Stimulated activated CD4-positive, alpha-beta T cell treated with anti-CD3 and anti-CD28 coated beads, TNF-alpha, amount 100 ng/mL, for 1 hour (primary cell): ENCODE results near the gene LIPT2.
"Not testable (repeated sequence)": the region's sequence is repeated elsewhere in the genome, so short reads cannot be mapped to it uniquely, and the experiment has no call there.

Source experiments
- DNase-seq, 3 donors: peaks; one replicate each; pipeline ENCODE4 v3.0.0-alpha.2; 2020; ENCODE audit warnings: low read depth in 3 of 3, low spot score in 1 of 3

Gene LIPT2

DNA sequence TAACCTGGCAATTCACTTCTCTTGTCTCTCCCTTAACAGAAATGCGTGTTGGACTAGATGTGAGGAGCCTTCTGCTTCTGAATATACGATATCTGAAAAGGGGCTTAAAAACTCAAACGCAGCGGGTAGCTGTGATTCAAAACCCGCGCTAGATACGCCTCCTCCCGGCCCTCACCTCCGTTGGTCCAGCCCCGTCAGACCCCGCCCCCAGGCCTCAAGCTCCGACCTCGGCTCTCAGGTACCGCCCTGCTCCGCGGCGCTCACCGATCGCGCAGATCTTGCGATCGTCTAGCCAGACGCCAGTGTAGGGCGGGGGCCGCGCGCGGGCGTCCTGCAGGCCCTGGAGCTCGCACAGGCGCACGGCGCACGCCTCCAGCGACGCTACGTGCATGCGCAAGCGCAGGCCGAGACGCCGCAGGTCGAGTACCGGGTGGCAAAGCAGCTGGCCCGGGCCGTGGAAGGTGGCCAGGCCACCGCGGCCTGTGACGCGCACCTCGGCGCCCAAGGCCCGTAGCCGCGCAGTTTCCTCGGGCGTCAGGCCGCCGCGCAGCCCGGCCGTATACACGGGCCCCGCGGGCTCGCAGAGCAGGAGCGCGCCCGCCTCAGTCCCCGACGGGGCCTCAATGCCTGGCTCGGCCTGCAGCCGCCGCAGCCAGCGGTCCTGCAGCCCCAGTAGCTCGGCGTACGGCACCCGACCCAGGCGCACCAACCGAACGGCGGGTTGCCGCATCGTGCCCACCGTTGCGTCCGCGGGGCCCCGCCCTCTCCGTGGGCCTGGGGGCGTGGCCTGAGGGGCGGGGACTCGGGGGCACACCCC, at the start of gene LIPT2:
Gene LIPT2, minus strand, starts transcription at position 751 of the 817 bp plus-strand sequence. Its CDS starts 21 bp downstream, at position 730.
- peak; percentile 93 to 94 (median 94) for DNase-seq

DNA sequence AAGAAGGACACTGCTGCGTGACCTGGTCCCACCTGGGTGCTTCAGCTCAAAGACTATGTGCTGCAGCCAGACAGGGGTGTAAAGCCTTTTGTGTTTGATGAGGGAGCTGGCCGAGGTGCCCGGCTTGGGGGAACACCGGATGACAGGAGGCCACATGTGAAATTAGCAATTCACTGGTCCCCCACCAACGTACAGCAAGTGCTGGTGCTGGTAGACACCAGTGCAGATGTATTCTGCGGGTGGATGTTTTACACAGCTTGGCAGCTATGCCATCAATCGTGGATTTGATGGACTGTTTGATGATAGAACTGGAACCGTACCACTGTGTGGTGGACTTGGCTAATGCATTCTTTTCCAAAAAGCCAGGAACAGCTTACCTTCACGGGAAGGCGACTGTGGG, 47.9 kb upstream of the LIPT2 start:
- no peak for DNase-seq

DNA sequence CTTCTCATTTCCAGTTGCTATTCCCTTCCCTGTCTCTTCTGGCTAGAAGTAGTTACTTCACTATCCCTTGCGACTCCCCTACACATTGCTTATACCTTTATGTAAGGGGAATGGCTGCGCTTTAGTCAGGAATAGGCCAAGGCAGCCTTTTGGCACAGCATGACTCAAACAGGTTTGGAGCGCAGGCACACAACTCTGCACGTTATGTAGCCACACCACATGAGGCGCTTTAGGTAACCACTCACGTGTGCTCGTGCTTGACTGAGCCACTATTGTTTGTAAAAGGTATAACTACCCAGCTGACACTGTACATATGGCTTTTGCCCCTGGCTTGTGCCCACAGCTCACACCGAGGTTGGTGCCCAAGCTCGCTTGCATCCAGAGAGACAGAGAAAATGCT, 46.7 kb upstream of the LIPT2 start:
- DNase-seq, result no peak

DNA sequence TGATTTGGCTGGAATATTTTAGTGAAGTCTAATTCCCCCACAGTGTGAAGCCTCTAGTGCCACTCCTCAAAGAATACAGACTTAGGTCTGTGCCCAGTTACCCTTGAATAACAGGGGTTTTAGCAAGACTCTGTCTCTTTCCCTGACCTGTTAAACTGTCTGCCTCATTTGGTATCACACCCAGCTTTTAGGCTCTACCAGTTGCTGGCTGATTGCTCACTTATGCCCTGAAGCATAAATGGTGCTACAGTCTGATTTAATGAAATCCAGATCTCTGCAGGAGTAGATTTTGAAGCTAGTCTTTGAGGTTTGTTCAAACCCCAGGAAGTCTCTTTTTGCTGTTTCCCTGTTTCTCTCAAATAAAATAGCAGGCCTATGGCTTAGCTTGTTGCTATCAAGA, 45.2 kb upstream of the LIPT2 start:
- DNase-seq, result no peak

DNA sequence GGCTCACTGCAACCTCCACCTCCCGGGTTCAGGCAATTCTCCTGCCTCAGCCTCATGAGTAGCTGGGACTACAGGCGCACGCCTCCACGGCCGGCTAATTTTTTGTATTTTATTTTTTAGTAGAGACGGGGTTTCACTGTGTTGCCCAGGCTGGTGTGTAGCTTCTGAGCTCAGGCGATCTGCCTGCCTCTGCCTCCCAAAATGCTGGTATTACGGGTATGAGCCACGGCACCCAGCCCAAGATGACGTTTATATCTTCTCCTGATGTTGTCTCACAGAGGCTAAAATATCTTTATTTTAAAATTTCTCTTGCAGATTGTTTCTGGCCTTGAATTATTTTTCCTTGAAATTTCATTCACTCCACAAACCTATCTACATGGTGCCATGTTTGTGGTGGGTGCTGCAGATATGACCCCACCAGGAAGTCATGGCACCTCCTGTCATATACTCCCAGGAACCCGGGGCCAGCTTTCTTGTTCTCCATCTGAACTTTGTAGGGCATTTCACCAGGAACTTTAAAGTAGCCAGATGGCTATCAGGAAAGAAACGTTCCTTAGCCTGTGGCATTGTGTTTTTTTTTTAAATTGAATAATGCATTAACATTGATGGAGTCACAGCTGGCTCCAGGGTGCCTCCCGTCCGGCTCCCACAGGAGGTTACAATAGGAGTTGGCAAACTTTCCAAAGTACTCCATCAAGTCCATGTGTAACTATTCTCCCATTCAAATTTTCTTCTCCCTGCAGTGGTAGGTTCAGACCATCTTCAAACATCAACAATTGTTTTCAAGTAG, 42.0 kb upstream of the LIPT2 start:
- no peak for DNase-seq

DNA sequence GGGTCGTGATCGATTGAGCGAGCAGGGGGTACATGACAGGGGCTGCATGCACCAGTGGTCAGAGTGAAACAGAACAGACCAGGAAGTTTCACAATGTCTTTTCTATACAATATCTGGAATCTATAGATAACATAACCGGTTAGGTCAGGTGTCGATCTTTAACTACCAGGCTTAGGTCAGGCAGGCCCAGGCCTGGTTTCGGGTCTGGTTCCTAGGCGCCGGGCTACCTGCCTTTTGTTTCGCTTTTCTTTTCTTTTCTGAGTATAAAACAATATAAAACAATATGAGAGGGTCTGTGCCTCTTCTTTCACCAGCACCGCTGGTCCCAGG, 41.4 kb upstream of the LIPT2 start:
- not testable (repeated sequence) for DNase-seq

DNA sequence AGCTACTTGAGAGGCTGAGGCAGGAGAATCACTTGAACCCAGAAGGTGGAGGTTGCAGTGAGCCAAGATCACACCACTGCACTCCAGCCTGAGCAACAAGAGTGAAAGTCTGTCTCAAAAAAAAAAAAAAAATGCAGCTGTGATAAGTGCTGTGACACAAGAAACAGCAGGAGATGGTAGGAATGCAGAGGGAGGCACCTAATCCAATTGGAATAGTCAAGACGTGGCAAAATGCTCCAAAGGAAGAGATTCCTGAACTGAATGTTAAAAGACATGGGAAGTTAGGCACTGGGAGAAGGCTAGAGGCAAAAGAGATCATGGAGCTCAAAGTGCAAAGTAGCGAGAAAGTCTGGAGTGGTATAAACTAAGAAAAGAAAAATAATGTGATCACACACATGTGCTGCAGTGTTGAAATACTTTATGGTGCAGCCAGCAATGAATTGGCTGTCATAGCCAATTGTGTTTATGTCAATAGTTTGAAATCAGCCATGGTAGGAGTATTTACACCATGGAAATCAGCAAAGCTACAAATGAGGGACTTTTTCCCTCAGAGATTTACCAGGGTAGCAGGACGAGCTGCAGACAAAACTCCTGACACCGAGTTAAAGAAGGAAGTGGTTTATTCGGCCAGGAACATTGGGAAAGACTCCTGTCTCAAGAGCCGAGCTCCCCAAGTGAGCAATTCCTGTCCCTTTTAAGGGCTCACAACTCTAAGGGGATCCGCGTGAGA, 40.9 kb upstream of the LIPT2 start:
- no peak for DNase-seq

DNA sequence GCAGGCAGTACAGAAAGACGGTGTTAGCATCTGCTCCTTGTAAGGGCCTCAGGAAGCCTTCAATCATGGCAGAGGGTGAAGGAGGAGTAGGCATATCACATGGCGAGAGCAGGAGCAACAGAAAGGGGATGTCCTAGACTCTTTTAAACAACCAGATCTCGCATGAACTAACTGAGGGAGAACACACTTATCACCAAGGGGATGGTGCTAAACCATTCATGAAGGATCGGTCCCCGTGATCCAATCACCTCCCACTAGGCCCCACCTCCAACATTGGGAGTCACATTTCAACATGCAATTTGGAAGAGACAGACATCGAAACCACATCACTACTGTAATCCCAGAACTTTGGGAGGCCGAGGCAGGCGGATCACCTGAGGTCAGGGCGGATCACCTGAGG, 39.9 kb upstream of the LIPT2 start:
- no peak for DNase-seq

DNA sequence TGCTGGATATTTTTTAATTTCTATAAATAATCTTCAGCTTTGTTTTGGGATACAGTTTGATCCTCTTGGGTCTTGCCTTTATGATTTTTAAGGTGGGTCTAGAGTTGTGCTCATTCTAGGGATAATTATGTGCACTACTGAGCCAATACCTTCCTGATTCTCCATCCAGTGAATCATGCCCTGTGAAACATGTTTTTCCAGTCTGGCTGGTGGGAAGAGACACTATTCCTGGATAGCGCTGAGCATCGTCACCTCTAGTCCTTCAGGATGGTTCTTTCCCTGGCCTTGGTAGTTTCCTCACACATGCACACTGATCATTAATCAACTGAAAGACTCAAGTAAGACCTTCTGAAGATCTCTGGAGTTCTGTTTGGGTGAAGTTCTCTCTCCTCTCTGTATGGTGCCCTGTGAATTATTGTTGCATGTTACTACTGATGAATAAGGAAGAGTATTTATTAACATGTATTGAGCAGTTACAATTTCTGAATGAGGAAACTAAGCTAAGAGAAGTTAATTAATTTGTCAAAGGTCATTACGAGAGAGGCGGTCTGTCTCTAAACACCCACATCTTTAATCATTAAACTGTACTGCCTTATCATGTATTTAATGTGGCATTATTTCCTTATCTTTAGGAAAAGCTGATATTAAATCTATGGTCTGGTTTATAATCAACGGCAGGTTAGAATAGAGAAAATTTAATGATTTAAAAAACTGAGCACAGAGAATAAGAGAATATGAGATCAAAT, 39.1 kb upstream of the LIPT2 start:
- no peak for DNase-seq

DNA sequence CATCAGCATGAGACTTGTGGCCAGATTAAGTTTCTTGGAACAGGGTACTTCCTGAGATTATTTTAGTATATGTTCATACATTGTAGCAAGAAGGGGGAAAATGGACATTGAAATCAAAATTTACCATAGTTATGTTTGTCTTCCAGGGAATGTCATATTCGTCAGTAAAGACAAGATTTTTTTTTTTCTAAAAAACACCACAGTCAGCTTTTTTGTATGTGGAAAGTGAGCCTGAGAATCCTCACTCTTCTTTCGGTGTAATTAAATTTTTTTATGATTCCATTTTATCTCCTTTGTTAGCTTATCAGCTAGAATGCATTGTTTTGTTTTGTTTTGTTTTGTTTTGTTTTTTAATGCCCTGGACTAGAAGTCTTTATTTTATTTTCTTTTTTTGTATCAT, 31.5 kb upstream of the LIPT2 start:
- DNase-seq, result no peak

DNA sequence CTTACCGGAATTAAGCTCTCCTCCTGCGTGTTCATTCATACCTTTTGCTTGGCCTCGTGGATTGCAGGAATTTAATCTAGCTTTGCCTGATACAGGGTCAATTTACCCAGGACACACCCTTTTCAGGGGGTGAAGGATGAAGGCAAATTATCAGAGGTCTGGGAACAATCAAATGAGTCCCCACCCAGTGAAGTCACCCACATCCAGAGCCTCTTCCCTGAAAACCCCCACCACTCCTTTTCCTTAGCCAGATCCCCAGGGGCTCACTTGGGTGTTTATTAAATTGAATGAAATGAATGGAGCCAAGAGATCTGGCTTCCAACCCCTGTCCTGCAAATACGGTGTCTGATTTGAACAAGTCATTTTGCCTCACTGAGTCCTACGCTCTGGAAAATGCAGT, 31.0 kb upstream of the LIPT2 start:
- DNase-seq, result no peak

DNA sequence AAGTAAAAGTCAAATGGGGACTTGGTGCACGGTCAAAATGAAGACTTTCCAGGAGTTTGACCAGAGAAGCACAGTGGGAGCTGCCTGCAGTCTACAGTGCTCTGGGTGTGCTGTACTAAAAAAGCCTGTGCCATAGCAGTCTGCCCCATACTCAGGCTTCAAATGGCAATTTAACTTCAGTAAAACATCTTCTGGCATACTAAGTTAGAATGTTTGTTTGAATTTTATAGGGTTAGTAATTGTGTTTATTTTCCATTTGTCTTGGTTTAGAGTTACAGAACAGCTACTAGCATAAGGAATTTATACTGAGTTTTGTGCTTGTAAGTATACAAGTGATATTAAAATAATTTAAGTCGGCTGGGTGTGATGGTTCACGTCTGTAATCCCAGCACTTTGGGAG, 29.3 kb upstream of the LIPT2 start:
- no peak for DNase-seq

DNA sequence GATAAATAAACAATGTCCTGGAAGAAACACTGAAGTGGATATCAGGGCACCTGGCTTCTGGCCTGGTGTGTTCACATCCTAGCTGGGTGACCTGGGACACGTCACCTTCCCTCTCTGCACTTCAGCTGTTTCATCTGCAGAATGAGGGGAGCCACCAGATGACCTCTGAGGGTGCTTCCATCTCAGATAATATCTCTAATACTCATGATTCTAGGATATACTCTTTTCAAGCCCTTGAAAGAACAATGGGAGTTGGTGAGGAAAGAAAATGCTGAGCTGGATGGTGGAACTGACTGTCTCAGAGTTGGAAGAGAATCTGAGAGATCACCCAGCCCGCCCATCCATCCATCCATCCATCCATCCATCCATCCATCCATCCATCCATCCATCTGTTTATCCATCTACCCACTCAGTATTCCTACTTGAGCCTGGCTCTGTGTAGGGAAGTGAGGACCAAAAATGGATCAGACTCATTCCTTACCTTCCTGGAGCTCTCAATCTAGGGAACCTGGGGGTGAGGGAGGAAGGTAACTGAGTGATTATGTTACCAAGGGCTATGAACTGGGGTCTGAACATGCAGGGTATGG, 28.2 kb upstream of the LIPT2 start:
- DNase-seq, result no peak

DNA sequence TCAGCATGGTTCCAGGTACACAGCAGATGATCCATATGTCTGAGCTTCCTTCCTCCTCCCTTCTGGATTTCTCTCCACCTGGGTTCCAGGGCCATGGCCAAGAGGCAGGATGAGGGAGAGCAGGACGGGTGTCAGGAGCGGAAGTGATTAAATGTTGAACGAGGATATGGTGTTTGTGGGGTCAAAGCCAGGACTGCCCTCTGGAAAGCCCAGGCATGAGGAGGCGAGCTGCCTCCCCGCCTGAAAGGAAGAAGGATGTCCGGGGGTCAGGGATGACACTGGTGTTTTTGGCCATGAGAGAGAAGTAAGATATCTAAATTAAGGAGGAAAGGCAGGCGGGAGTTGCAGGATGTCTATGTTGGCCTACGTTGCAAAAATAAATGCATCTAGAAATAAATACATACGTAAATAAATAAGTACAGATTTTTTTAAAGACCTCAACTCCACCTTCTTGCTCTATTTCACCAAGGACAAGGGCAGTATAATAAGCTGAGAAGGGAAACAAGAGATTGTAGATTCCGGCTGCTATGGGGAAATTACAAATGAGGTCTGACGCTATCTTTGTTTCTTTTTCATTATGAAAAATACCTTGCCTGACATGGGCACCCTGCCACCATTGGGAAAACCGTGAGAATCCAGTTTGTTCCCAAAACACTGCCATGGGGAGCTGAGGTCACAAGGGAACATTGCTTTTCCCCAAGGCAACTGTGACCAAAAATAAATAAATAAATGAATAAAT, 27.6 kb upstream of the LIPT2 start:
- no peak for DNase-seq

DNA sequence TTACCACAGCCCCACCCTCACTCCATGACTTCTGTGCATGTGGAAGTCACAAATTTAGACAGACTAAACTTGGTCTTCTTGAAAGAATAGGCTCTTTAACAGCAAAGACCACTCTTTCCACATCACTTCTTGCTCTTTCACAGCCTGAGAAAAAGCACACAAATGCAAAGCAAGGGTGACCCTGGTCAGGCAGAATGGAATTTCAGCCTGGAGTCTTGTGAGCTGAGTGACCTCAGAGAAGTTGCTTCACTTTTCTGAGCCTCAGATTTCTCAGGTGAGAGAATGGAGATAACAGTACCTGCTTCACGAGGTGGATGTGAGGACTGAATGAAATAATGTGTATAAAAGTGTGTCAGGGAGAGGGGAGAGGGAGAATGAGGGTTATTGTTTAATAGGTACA, 26.8 kb upstream of the LIPT2 start:
- DNase-seq, result no peak

DNA sequence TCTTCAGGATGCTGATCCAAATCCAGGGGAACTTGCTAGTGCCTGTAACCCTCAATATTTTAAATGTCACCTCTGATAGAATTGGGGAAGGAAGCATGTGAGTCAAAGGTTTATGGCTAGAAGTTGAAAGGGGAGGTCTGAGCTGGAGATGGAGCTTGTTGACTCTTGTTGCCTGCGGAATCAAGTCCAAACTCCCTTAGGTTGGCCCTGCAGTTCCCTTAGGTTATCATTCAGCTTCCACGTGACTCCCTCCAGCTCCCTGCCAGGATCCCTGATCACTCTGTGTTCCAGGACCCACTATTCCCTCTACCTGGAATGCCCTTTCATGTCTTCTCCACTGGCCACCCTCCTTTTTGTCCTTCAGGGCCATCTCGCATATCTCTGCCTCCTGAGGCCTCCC, 26.2 kb upstream of the LIPT2 start:
- DNase-seq, result no peak

DNA sequence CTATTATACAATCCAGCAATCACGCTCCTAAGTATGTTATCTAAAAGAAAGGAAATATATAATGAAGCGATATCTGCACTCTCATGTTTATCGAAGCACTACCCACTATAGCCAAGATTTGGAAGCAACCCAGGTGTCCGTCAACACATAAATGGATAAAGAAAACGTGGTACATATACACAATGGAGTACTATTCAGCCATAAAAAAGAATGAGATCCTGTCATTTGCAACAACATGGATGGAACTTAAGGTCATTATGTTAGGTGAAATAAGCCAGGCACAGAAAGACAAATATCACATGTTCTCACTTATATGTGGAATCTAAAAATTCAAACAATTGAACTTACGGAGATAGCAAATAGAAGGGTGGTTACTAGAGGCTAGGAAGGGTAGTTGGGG, 24.1 kb upstream of the LIPT2 start:
- DNase-seq, result not testable (repeated sequence)

DNA sequence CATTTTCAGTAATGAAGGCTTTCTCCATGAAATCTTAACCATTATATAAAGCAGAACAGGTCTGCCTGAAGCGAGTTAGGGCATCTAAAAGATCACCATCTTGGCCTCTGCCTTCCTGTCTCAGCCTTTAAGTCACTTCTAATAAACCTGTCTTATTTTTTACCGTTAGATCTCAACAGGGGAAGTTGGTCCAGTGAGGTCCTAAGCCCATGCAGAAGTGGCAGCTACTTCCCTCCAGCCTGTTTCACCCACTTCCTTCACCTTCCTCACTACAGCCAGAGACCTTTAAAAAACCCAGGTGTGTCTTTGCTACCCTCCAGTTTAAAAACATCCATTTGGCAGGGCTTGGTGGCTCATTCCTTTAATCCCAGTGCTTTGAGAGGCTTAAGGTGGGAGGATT, 14.1 kb upstream of the LIPT2 start:
- DNase-seq, result no peak

DNA sequence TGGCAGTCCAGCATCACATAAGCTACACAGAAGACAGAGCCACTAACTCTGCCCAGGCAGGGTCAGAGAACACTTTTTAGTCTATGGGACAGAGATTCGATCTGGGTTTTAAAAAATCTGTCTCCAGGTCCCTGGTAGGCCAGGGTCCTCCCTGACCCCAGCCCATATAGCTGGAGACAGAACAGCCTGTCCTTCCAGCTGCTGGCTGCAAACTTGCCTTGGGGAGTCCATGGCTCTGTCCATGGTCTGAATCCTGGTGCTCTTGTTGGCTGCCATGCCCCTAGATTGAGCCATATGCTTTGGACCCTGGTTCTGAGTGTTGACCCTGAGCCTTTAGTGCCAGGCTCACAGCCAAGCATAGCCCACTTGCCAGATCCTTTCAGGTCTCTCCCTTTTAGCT, 13.3 kb upstream of the LIPT2 start:
- DNase-seq, result no peak

DNA sequence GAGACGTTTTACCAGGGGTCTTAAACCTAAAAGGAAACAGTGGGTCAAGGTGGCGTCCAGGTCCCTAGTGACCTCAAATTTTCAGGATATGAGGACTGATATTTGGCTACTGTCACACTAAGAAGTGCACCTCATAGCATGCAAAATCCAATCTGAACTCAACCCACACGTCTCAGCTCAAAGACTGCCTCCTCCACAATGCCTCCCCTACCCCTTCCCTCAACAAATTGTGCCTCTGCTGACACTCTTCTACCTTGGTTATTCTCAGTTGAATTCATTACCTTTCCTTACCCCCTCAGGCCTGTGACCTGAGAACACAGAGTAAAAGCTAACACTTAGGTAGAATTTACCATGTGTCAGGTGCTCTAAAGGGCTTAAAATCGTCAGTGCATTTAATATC, 12.4 kb upstream of the LIPT2 start:
- no peak for DNase-seq
